ENCODE measurements around the gene MTG2. TPM values are rescaled to one million over a fixed set of nuclear protein-coding genes. Genes with fewer than 3 reads are reported as not detected.

The MTG2 gene
- polyA plus RNA-seq, 1 of the 3 experiments (the other 2 are of a cell fraction): 42.9 TPM

DNA sequence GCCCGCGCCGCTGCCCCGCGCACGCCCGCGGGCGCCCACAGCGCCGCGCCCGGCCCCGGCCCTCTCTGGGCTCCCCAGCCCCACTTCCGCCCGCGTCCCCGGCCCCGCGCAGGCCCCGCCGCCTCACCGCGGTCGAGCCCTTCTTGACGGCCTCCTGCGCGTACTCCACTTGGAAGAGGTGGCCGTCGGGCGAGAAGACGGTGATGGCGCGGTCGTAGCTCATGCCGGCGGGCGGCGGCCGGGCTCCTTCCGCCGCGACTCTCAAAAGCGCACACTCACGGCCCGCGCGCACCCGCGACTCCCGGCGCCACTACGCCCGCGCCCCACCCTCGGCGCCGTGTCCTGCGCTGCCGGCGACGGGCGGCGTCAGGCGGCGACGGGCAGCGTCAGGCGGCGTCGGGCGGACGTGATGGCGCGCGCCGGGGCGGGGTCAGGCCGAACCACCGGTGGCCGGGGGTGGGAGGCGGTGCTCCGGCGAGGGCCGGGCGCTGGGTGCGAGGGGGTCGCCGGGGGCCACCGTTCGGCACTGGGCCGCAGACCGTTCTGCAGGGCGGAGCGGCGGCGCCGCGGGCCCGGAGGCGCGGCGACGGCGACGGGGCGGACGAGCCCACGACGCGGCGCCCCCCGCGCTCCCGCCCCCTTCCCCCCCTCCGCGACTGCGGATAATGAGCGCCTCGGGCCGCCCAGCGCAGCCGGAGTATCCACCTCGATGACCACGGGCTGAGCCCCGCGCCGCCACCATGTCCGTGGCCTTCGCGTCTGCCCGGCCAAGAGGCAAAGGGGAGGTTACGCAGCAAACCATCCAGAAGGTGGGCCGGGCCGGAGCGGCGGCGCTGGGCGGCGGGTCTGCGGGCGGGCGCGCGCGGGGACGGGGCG is 39.5 kb upstream of the MTG2 start, which contains the start of the genes PSMA7 and SS18L1 (continued):
- TF ChIP-seq, protein P1, sequence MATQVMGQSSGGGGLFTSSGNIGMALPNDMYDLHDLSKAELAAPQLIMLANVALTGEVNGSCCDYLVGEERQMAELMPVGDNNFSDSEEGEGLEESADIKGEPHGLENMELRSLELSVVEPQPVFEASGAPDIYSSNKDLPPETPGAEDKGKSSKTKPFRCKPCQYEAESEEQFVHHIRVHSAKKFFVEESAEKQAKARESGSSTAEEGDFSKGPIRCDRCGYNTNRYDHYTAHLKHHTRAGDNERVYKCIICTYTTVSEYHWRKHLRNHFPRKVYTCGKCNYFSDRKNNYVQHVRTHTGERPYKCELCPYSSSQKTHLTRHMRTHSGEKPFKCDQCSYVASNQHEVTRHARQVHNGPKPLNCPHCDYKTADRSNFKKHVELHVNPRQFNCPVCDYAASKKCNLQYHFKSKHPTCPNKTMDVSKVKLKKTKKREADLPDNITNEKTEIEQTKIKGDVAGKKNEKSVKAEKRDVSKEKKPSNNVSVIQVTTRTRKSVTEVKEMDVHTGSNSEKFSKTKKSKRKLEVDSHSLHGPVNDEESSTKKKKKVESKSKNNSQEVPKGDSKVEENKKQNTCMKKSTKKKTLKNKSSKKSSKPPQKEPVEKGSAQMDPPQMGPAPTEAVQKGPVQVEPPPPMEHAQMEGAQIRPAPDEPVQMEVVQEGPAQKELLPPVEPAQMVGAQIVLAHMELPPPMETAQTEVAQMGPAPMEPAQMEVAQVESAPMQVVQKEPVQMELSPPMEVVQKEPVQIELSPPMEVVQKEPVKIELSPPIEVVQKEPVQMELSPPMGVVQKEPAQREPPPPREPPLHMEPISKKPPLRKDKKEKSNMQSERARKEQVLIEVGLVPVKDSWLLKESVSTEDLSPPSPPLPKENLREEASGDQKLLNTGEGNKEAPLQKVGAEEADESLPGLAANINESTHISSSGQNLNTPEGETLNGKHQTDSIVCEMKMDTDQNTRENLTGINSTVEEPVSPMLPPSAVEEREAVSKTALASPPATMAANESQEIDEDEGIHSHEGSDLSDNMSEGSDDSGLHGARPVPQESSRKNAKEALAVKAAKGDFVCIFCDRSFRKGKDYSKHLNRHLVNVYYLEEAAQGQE (IDR thresholded peaks at IDR 0.05; ENCODE audit: low read depth, low read length): 0 out of 2 replicates have a peak, but pooled peaks have one; percentile 12
- no peak for TF ChIP-seq MEF2A (IDR thresholded peaks at IDR 0.05; ENCODE audit: borderline replicate concordance, low read depth)
- no peak for TF ChIP-seq RXRA (IDR thresholded peaks at IDR 0.05; ENCODE audit: borderline replicate concordance, low read depth)
- TF ChIP-seq, protein P2, sequence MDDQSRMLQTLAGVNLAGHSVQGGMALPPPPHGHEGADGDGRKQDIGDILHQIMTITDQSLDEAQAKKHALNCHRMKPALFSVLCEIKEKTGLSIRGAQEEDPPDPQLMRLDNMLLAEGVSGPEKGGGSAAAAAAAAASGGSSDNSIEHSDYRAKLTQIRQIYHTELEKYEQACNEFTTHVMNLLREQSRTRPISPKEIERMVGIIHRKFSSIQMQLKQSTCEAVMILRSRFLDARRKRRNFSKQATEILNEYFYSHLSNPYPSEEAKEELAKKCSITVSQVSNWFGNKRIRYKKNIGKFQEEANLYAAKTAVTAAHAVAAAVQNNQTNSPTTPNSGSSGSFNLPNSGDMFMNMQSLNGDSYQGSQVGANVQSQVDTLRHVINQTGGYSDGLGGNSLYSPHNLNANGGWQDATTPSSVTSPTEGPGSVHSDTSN (IDR thresholded peaks at IDR 0.05): no peak
- no peak for TF ChIP-seq FOSL2 (IDR thresholded peaks at IDR 0.05; ENCODE audit: borderline replicate concordance, low read depth)
- no peak for TF ChIP-seq ELF1 (IDR thresholded peaks at IDR 0.05)
- TF ChIP-seq RAD21 (IDR thresholded peaks at IDR 0.05; ENCODE audit: low read length): no peak
- TF ChIP-seq, protein P3, sequence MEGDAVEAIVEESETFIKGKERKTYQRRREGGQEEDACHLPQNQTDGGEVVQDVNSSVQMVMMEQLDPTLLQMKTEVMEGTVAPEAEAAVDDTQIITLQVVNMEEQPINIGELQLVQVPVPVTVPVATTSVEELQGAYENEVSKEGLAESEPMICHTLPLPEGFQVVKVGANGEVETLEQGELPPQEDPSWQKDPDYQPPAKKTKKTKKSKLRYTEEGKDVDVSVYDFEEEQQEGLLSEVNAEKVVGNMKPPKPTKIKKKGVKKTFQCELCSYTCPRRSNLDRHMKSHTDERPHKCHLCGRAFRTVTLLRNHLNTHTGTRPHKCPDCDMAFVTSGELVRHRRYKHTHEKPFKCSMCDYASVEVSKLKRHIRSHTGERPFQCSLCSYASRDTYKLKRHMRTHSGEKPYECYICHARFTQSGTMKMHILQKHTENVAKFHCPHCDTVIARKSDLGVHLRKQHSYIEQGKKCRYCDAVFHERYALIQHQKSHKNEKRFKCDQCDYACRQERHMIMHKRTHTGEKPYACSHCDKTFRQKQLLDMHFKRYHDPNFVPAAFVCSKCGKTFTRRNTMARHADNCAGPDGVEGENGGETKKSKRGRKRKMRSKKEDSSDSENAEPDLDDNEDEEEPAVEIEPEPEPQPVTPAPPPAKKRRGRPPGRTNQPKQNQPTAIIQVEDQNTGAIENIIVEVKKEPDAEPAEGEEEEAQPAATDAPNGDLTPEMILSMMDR (IDR thresholded peaks at IDR 0.05): no peak
- TF ChIP-seq SMC3 (IDR thresholded peaks at IDR 0.05; ENCODE audit: low read depth, low read length): no peak
- no peak for TF ChIP-seq FOXM1 (IDR thresholded peaks at IDR 0.05; ENCODE audit: low read depth)
- TF ChIP-seq EZH2phosphoT487 (IDR thresholded peaks at IDR 0.05; ENCODE audit: borderline replicate concordance, low read depth): no peak
- TF ChIP-seq EP300 (IDR thresholded peaks at IDR 0.05; ENCODE audit: borderline replicate concordance in 1 of 2, low read depth in 1 of 2, low read length in 1 of 2): no peak
- no peak for TF ChIP-seq GATA2 (CRISPR knock-in tag; IDR thresholded peaks at IDR 0.05)
- TF ChIP-seq TAF1 (IDR thresholded peaks at IDR 0.05; ENCODE audit: borderline replicate concordance, low read depth, low read length): peak; percentile 75; the same call in 1 of the 2 replicates
- TF ChIP-seq, protein P4, sequence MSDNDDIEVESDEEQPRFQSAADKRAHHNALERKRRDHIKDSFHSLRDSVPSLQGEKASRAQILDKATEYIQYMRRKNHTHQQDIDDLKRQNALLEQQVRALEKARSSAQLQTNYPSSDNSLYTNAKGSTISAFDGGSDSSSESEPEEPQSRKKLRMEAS (IDR thresholded peaks at IDR 0.05; ENCODE audit: low read depth): no peak
- TF ChIP-seq TCF12 (IDR thresholded peaks at IDR 0.05): no peak
- no peak for TF ChIP-seq CHD2 (IDR thresholded peaks at IDR 0.05; ENCODE audit: low read length, partially characterized antibody)
- no peak for TF ChIP-seq RCOR1 (IDR thresholded peaks at IDR 0.05; ENCODE audit: low read length)
- no peak for TF ChIP-seq FOXJ3 (CRISPR knock-in tag; IDR thresholded peaks at IDR 0.05)
- no peak; the same call in 1 of the 2 replicates for TF ChIP-seq MXI1 (IDR thresholded peaks at IDR 0.05; ENCODE audit: low read depth, low read length)
